Parathyroid adenoma (tissue), 2 donors: ENCODE data around the gene TNRC6B.

Source experiments
- H2AFZ ChIP-seq: fragments of 300-600 bp; sonication (generic); one replicate; pipeline ENCODE4 v1.7.0; 2017; ENCODE audit warnings: antibody characterized with exemption, mild to moderate bottlenecking
- H3K27ac ChIP-seq: fragments of 300-600 bp; sonication (generic); one replicate; pipeline ENCODE4 v1.7.0; 2017
- H3K27me3 ChIP-seq: fragments of 300-600 bp; sonication (generic); one replicate; pipeline ENCODE4 v1.7.0; 2017; ENCODE audit warnings: low read length; ENCODE audit not compliant: control insufficient read depth, insufficient read depth
- H3K36me3 ChIP-seq: fragments of 300-600 bp; sonication (generic); one replicate; pipeline ENCODE4 v1.7.0; 2017; ENCODE audit warnings: low read length; ENCODE audit not compliant: control insufficient read depth, insufficient read depth
- H3K4me1 ChIP-seq: fragments of 300-600 bp; sonication (generic); one replicate; pipeline ENCODE4 v1.7.0; 2017; ENCODE audit warnings: control low read depth
- H3K4me2 ChIP-seq: fragments of 300-600 bp; sonication (generic); one replicate; pipeline ENCODE4 v1.7.0; 2017; ENCODE audit warnings: low read length
- H3K4me3 ChIP-seq: fragments of 300-600 bp; sonication (generic); one replicate; pipeline ENCODE4 v1.7.0; 2017; ENCODE audit warnings: low read depth, low read length
- H3K79me2 ChIP-seq: fragments of 300-600 bp; sonication (generic); one replicate; pipeline ENCODE4 v1.7.0; 2017; ENCODE audit warnings: control low read depth
- H3K9ac ChIP-seq: fragments of 300-600 bp; sonication (generic); one replicate; pipeline ENCODE4 v1.7.0; 2017; ENCODE audit warnings: mild to moderate bottlenecking
- H3K9me3 ChIP-seq: fragments of 300-600 bp; sonication (generic); one replicate; pipeline ENCODE4 v1.7.0; 2017; ENCODE audit warnings: low read length; ENCODE audit not compliant: control insufficient read depth
- TF ChIP-seq, protein P1 (sequence below): fragments of 300-600 bp; sonication (generic); IDR thresholded peaks from one replicate; pipeline ENCODE4 v1.7.0; 2017; ENCODE audit warnings: antibody characterized with exemption, mild to moderate bottlenecking
- donor health status: primary hyperparathyroidism.

Gene TNRC6B

DNA sequence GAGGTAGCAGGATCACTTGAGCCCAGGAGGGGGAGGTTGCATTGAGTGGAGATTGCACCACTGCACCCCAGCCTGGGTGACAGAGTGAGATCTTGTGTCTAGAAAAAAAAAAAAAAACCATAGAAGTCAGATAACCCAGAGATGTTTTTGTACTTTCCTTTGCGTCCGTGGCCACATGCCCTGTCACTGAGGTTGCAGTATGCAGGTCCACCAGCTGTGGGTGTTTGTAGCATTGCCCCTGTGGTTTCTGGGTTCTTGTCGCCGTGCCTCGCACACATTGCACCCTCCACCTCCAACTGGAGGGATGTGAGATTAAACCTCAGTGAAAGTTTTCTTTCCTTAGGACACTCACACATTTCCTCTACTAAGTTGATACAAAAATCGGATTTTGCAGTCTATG is 70.3 kb downstream of the TNRC6B start:
- Histone ChIP-seq H3K9ac (no peak overlapping the region), H3K36me3 (no peaks in the 10 kb centered on the region), H3K4me3 (no peak overlapping the region), H3K27me3 (no peaks in the 10 kb centered on the region), H3K27ac (no peak overlapping the region), H2AFZ (no peak overlapping the region), H3K4me2 (no peak overlapping the region), H3K4me1 (no peaks in the 10 kb centered on the region), H3K9me3 (no peaks in the 10 kb centered on the region), H3K79me2 (peaks cover 7% of the 10 kb centered on the region)
- TF ChIP-seq, protein P1, sequence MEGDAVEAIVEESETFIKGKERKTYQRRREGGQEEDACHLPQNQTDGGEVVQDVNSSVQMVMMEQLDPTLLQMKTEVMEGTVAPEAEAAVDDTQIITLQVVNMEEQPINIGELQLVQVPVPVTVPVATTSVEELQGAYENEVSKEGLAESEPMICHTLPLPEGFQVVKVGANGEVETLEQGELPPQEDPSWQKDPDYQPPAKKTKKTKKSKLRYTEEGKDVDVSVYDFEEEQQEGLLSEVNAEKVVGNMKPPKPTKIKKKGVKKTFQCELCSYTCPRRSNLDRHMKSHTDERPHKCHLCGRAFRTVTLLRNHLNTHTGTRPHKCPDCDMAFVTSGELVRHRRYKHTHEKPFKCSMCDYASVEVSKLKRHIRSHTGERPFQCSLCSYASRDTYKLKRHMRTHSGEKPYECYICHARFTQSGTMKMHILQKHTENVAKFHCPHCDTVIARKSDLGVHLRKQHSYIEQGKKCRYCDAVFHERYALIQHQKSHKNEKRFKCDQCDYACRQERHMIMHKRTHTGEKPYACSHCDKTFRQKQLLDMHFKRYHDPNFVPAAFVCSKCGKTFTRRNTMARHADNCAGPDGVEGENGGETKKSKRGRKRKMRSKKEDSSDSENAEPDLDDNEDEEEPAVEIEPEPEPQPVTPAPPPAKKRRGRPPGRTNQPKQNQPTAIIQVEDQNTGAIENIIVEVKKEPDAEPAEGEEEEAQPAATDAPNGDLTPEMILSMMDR, result no peak

DNA sequence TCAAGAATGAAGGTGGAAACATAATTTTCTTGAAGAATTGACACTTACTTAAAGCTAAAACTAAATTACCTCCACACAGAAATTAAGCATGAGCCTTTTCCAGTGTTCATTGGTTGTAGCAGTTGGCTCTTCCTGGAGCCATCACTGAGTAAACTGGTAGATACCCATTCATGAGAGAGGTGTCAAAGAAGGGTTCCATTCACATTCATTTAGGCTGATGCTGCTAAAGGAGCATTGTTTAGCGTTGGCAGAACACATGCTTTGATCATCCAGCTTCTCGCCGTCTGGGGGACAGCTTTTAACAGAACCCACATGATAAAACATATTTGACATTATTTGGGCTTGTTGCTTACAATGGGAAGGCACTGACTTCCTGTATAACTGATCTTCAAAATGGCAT is 71.6 kb downstream of the TNRC6B start:
- Histone ChIP-seq H3K4me1 (no peaks in the 10 kb centered on the region), H3K27ac (no peak overlapping the region), H3K4me3 (no peak overlapping the region), H3K9me3 (no peaks in the 10 kb centered on the region), H3K4me2 (no peak overlapping the region), H2AFZ (no peak overlapping the region), H3K27me3 (no peaks in the 10 kb centered on the region), H3K79me2 (peaks cover 9% of the 10 kb centered on the region), H3K9ac (no peak overlapping the region), H3K36me3 (no peaks in the 10 kb centered on the region)
- TF ChIP-seq, protein P1, result no peak

DNA sequence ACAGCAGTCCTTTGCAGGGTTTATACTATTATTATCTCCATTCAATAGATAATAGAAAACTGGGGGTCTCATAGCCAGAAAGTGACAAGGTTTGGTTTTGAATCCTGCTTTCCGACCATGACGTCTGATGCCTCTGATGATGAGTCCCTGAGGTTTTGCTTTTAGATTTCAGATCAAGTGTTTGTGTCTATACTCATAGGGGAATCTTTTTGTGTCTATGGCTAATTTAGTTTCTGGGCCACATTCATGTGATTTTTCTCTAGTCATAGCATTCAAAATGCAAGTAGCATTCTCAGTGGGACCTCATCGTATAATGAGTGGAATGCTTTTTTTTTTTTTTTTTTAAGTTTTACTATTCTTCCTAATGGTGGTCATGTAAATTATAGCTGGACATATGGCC is 72.9 kb downstream of the TNRC6B start:
- Histone ChIP-seq H3K79me2 (peaks cover 9% of the 10 kb centered on the region), H3K27ac (no peak overlapping the region), H3K4me3 (no peak overlapping the region), H3K4me2 (no peak overlapping the region), H3K9ac (no peak overlapping the region), H3K4me1 (no peaks in the 10 kb centered on the region), H3K36me3 (no peaks in the 10 kb centered on the region), H3K27me3 (no peaks in the 10 kb centered on the region), H2AFZ (no peak overlapping the region), H3K9me3 (no peaks in the 10 kb centered on the region)
- TF ChIP-seq, protein P1, result no peak

DNA sequence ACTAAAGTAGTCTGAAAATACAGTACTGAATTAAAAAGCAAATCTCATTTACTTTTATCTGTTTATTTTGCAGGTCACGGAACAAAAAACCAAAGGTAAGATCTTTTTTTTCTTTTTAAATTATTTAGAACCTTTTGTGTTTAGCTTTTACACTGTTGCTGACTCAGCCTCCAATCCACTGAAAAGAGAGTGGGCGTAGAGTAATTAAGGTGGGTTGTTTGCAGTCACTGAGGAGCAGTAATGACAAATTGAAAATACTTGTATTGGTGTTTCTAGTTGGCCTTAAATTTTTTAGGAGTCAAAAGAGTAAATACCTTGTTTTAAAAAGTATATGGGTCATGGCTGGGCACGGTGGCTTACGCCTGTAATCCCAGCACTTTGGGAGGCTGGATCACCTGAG is 73.4 kb downstream of the TNRC6B start:
- H3K27ac ChIP-seq, result no peak overlapping the region
- no peaks in the 10 kb centered on the region for H3K27me3 ChIP-seq

DNA sequence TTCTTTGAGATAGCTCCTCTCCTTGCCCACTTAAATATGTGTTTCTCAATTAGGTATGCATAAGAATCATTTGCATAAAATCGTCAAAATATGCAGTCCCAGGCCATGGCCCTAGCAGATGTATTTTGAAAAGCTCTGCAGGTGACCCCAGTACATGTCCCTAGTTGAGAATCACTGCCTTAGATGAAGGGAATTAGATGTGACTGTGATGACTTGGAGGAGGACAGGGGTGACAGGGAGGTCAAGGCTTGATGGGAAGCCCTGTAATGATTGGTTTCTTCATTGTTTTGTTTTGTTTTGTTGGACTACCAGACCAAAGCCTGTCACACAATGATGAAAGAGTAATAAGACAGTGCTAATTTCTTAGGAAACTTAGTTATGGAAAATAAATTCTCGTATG is 74.4 kb downstream of the TNRC6B start:
- H3K36me3 ChIP-seq, result no peaks in the 10 kb centered on the region
- no peaks in the 10 kb centered on the region for H3K9me3 ChIP-seq
- H3K4me3 ChIP-seq, result no peak overlapping the region
- TF ChIP-seq, protein P1, result no peak
- H2AFZ ChIP-seq, result no peak overlapping the region
- no peak overlapping the region for H3K27ac ChIP-seq
- H3K79me2 ChIP-seq, result peaks cover 9% of the 10 kb centered on the region
- no peaks in the 10 kb centered on the region for H3K27me3 ChIP-seq
- no peak overlapping the region for H3K4me2 ChIP-seq
- H3K4me1 ChIP-seq, result no peaks in the 10 kb centered on the region
- H3K9ac ChIP-seq, result no peak overlapping the region

More for the DNA sequence above, 73.4 kb downstream of the TNRC6B start:
- Histone ChIP-seq H3K4me1 (no peaks in the 10 kb centered on the region), H3K79me2 (peaks cover 9% of the 10 kb centered on the region), H3K4me3 (no peak overlapping the region), H3K36me3 (no peaks in the 10 kb centered on the region), H3K9me3 (no peaks in the 10 kb centered on the region), H3K9ac (no peak overlapping the region), H2AFZ (no peak overlapping the region), H3K4me2 (no peak overlapping the region)
- TF ChIP-seq, protein P1, result no peak
